Medulla oblongata (tissue), 1 donor: ENCODE results near the gene ZBTB39.
"Not testable (repeated sequence)": the region's sequence is repeated elsewhere in the genome, so short reads cannot be mapped to it uniquely, and the experiment has no call there.

Experiments used
- DNase-seq: peaks from one replicate; pipeline ENCODE4 v3.0.0-alpha.2; 2015; ENCODE audit errors: extremely low spot score

Gene ZBTB39

GRCh38 chr12:57031138-57031725 is 24.9 kb upstream of the ZBTB39 start:
- no peak for DNase-seq

- no peak for DNase-seq
Measured at GRCh38 chr12:57029457-57029856, 23.1 kb upstream of the ZBTB39 start.

GRCh38 chr12:57027805-57028153 is 21.4 kb upstream of the ZBTB39 start:
- no peak for DNase-seq

GRCh38 chr12:57027011-57027804 is 20.9 kb upstream of the ZBTB39 start:
- DNase-seq: no peak

GRCh38 chr12:57025196-57025595 is 18.9 kb upstream of the ZBTB39 start:
- no peak for DNase-seq

GRCh38 chr12:57022324-57022723 is 16.0 kb upstream of the ZBTB39 start:
- DNase-seq: not testable (repeated sequence)

GRCh38 chr12:57019983-57020719 is 13.8 kb upstream of the ZBTB39 start:
- no peak for DNase-seq

GRCh38 chr12:57018906-57019305 is 12.6 kb upstream of the ZBTB39 start:
- no peak for DNase-seq

- not testable (repeated sequence) for DNase-seq
Measured at GRCh38 chr12:57018353-57018752, 12.0 kb upstream of the ZBTB39 start.

GRCh38 chr12:57016348-57016747 is 10.0 kb upstream of the ZBTB39 start, which contains the start of gene TAC3:
TSS of gene TAC3 (minus strand) at chr12:57016529. CDS start at chr12:57015797, 732 bp downstream.
- DNase-seq: no peak

- DNase-seq: no peak
Measured at GRCh38 chr12:57012600-57013465, 6.5 kb upstream of the ZBTB39 start.

- no peak for DNase-seq
Measured at GRCh38 chr12:57011438-57012424, 5.4 kb upstream of the ZBTB39 start.

- DNase-seq: no peak
Measured at GRCh38 chr12:57010627-57011247, 4.4 kb upstream of the ZBTB39 start.

GRCh38 chr12:57009949-57010626 is 3.7 kb upstream of the ZBTB39 start:
- no peak for DNase-seq

- peak; percentile 72 for DNase-seq
Measured at GRCh38 chr12:57008178-57008577, 1.8 kb upstream of the ZBTB39 start.

- no peak for DNase-seq
Measured at GRCh38 chr12:57006809-57007475, 596 bp upstream of the ZBTB39 start.

- DNase-seq: no peak
Measured at GRCh38 chr12:57004651-57005050, 1.7 kb downstream of the ZBTB39 start.

GRCh38 chr12:57003395-57003794 is 3.0 kb downstream of the ZBTB39 start:
- DNase-seq: no peak

- DNase-seq: peak; percentile 49
Measured at GRCh38 chr12:57001448-57001906, 4.9 kb downstream of the ZBTB39 start.
